Mucosa of rectum (tissue), 2 donors: ENCODE data around the gene UHMK1.

Source experiments
- H3K27ac ChIP-seq, 2 donors: one replicate each; pipeline ENCODE4 v1.7.0; 2013; ENCODE audit warnings: inconsistent platforms in 2 of 2, low read depth in 2 of 2, low read length in 2 of 2
- H3K27me3 ChIP-seq, 2 donors: one replicate each; pipeline ENCODE4 v1.7.0; 2013; ENCODE audit warnings: low read length in 2 of 2; ENCODE audit not compliant: control insufficient read depth in 2 of 2, insufficient read depth in 2 of 2
- H3K36me3 ChIP-seq, 2 donors: one replicate each; pipeline ENCODE4 v1.7.0; 2013; ENCODE audit warnings: low read length in 2 of 2; ENCODE audit not compliant: control insufficient read depth in 2 of 2, insufficient read depth in 2 of 2
- H3K4me1 ChIP-seq, 2 donors: one replicate each; pipeline ENCODE4 v1.7.0; 2013; ENCODE audit warnings: low read length in 2 of 2, mild to moderate bottlenecking in 1 of 2; ENCODE audit not compliant: control insufficient read depth in 2 of 2, insufficient read depth in 2 of 2
- H3K4me3 ChIP-seq, 2 donors: one replicate each; pipeline ENCODE4 v1.7.0; 2013; ENCODE audit warnings: low read length in 2 of 2
- H3K9ac ChIP-seq, 2 donors: one replicate each; pipeline ENCODE4 v1.7.0; 2013; ENCODE audit warnings: low read length in 2 of 2, low read depth in 1 of 2, mild to moderate bottlenecking in 1 of 2
- H3K9me3 ChIP-seq, 2 donors: one replicate each; pipeline ENCODE4 v1.7.0; 2013; ENCODE audit warnings: low read length in 2 of 2; ENCODE audit not compliant: control insufficient read depth in 2 of 2
- donor health status: healthy.
- donor health status: Normal muscosa, but diverticular disease.

The UHMK1 gene

GRCh38 chr1:162548170-162548569, 50.6 kb downstream of the UHMK1 start:
- Histone ChIP-seq H3K4me3 (no peak overlapping the region), H3K27ac (no peak overlapping the region), H3K9me3 (peaks cover 0 to 2% of the 10 kb centered on the region in 2 donors), H3K4me1 (peaks cover 0 to 3% of the 10 kb centered on the region in 2 donors), H3K36me3 (no peaks in the 10 kb centered on the region), H3K9ac (no peak overlapping the region), H3K27me3 (no peaks in the 10 kb centered on the region)

- H3K4me1 ChIP-seq: peaks cover 0 to 3% of the 10 kb centered on the region in 2 donors
- no peaks in the 10 kb centered on the region for H3K9me3 ChIP-seq
- no peak overlapping the region for H3K4me3 ChIP-seq
- H3K27ac ChIP-seq: peak overlapping the region in 1 of 2 donors; percentile 11
- H3K9ac ChIP-seq: no peak overlapping the region
- H3K27me3 ChIP-seq: no peaks in the 10 kb centered on the region
- H3K36me3 ChIP-seq: no peaks in the 10 kb centered on the region
Observed at GRCh38 chr1:162549001-162549400, 51.4 kb downstream of the UHMK1 start.

GRCh38 chr1:162550925-162551324, 53.3 kb downstream of the UHMK1 start:
- Histone ChIP-seq H3K27ac (no peak overlapping the region), H3K4me1 (peaks cover 0 to 3% of the 10 kb centered on the region in 2 donors), H3K4me3 (no peak overlapping the region), H3K9me3 (no peaks in the 10 kb centered on the region), H3K9ac (no peak overlapping the region), H3K36me3 (no peaks in the 10 kb centered on the region), H3K27me3 (no peaks in the 10 kb centered on the region)

- H3K9ac ChIP-seq: no peak overlapping the region
- H3K27me3 ChIP-seq: no peaks in the 10 kb centered on the region
- no peak overlapping the region for H3K4me3 ChIP-seq
- no peaks in the 10 kb centered on the region for H3K36me3 ChIP-seq
- no peaks in the 10 kb centered on the region for H3K9me3 ChIP-seq
- H3K4me1 ChIP-seq: peaks cover 0 to 3% of the 10 kb centered on the region in 2 donors
- no peak overlapping the region for H3K27ac ChIP-seq
Observed at GRCh38 chr1:162551969-162552683, 54.5 kb downstream of the UHMK1 start.

- Histone ChIP-seq H3K27ac (no peak overlapping the region), H3K9ac (no peak overlapping the region)
Observed at GRCh38 chr1:162552684-162553252, 55.1 kb downstream of the UHMK1 start.

GRCh38 chr1:162554258-162554657, 56.6 kb downstream of the UHMK1 start:
- no peak overlapping the region for H3K4me3 ChIP-seq
- H3K4me1 ChIP-seq: no peaks in the 10 kb centered on the region
- no peaks in the 10 kb centered on the region for H3K36me3 ChIP-seq
- no peak overlapping the region for H3K9ac ChIP-seq
- H3K9me3 ChIP-seq: no peaks in the 10 kb centered on the region
- H3K27ac ChIP-seq: no peak overlapping the region
- H3K27me3 ChIP-seq: no peaks in the 10 kb centered on the region

More at GRCh38 chr1:162552684-162553252, 55.1 kb downstream of the UHMK1 start:
- Histone ChIP-seq H3K9me3 (no peaks in the 10 kb centered on the region), H3K4me3 (no peak overlapping the region), H3K27me3 (no peaks in the 10 kb centered on the region), H3K36me3 (no peaks in the 10 kb centered on the region), H3K4me1 (peaks cover 0 to 3% of the 10 kb centered on the region in 2 donors)

- Histone ChIP-seq H3K27me3 (no peaks in the 10 kb centered on the region), H3K4me1 (peaks cover 10 to 17% of the 10 kb centered on the region in 2 donors), H3K4me3 (no peak overlapping the region), H3K9ac (no peak overlapping the region), H3K36me3 (no peaks in the 10 kb centered on the region), H3K9me3 (no peaks in the 10 kb centered on the region), H3K27ac (peak overlapping the region; percentile 38 to 46)
Observed at GRCh38 chr1:162557536-162557935, 59.9 kb downstream of the UHMK1 start.

GRCh38 chr1:162560303-162561036, 62.9 kb downstream of the UHMK1 start:
- no peaks in the 10 kb centered on the region for H3K9me3 ChIP-seq
- no peaks in the 10 kb centered on the region for H3K27me3 ChIP-seq
- H3K4me1 ChIP-seq: peaks cover 10 to 29% of the 10 kb centered on the region in 2 donors
- H3K9ac ChIP-seq: peak overlapping the region; percentile 79 to 83
- H3K4me3 ChIP-seq: peak overlapping the region; percentile 78 to 92
- peaks cover 0 to under 1% of the 10 kb centered on the region in 2 donors for H3K36me3 ChIP-seq
- peak overlapping the region; percentile 98 to 99 for H3K27ac ChIP-seq

- H3K9ac ChIP-seq: peak overlapping the region; percentile 79 to 100
- peaks cover 3 to 4% of the 10 kb centered on the region in 2 donors for H3K36me3 ChIP-seq
- peak overlapping the region; percentile 90 to 92 for H3K4me3 ChIP-seq
- peaks cover 10 to 30% of the 10 kb centered on the region in 2 donors for H3K4me1 ChIP-seq
- no peaks in the 10 kb centered on the region for H3K9me3 ChIP-seq
- peak overlapping the region; percentile 98 to 99 for H3K27ac ChIP-seq
- no peaks in the 10 kb centered on the region for H3K27me3 ChIP-seq
Observed at GRCh38 chr1:162561037-162561615, 63.5 kb downstream of the UHMK1 start.
